H1 (cell line): ENCODE measurements around the gene ANKS1B. TPM values are rescaled to one million over a fixed set of nuclear protein-coding genes. Genes with fewer than 3 reads are reported as not detected.

ENCODE experiments used
- EP300 ChIP-seq, 2 experiments: IDR thresholded peaks; 1 replicate in 1 of 2; 2 replicates in 1 of 2; pipeline ENCODE4 v1.6.1; 2011 to 2012; ENCODE audit warnings: low read depth in 2 of 2, low read length in 2 of 2, mild to moderate bottlenecking in 2 of 2, borderline replicate concordance in 1 of 2, inconsistent platforms in 1 of 2, moderate library complexity in 1 of 2
- KDM1A ChIP-seq: fragments of 200-600, 300-600 bp; sonication (generic); IDR thresholded peaks from 2 replicates; pipeline ENCODE4 v1.7.1; 2016; ENCODE audit warnings: mild to moderate bottlenecking, low read length, borderline replicate concordance
- NRF1 ChIP-seq: IDR thresholded peaks from 2 replicates; pipeline ENCODE4 v1.6.1; 2011; ENCODE audit warnings: mild to moderate bottlenecking, low read depth, low read length, improper control_type of control experiment
- TEAD4 ChIP-seq: IDR thresholded peaks from 2 replicates; pipeline ENCODE4 v1.6.1; 2012; ENCODE audit warnings: low read depth, low read length, inconsistent platforms, mixed read lengths
- polyA plus RNA-seq, 7 experiments: library from polyadenylated mRNA; depleted of rRNA in 3 of 7; stranded (reverse) in 5 of 7; unstranded in 2 of 7; fragments of >200 nt in 5 of 7; fragments of 200-250 nt in 2 of 7; gene quantifications; 1 replicate in 5 of 7; 2 replicates in 1 of 7; 4 replicates in 1 of 7; pipeline versions ENCODE4 v1.2.1 to v1.2.3, GENCODE V29; 2011 to 2013; ENCODE audit warnings: missing spikeins in 2 of 7, mixed read lengths in 2 of 7
- total RNA-seq: library from RNA; stranded (reverse); fragmentation: NEBNext Ultra II Directional; extraction: Animal tissue kit (Norgen Biotek cat#: 25700); gene quantifications from 2 replicates; pipeline ENCODE4 v1.2.1, GENCODE V29; 2021

The ANKS1B gene
- total and polyA plus RNA-seq, 2 of the 8 experiments (the other 6 are each of a cell fraction or from before 2014, with no cell fraction given) = 2.7 to 6.1 TPM

- TF ChIP-seq NRF1 (no peak), TEAD4 (no peak), KDM1A (no peak), EP300 (IDR thresholded peaks at IDR 0.05; ENCODE audit: borderline replicate concordance in 1 of 2, low read depth in 2 of 2, low read length in 2 of 2) (no peak)
- TF ChIP-seq, all 59 proteins: peak for 0
Observed at GRCh38 chr12:99783421-99783820, 201.3 kb downstream of the ANKS1B start (continued).
